K562 (cell line): ENCODE data around the gene SLC35G1. TPM values are rescaled to one million over a fixed set of nuclear protein-coding genes. Genes with fewer than 3 reads are reported as not detected.

Experiments used
- ATAC-seq: fragments of 200-7000 bp; cut with Tn5 transposase; 3 replicates; pipeline ENCODE4 v1.9.1; 2020; ENCODE audit warnings: moderate library complexity
- BruUV-seq: library from RNA; stranded (reverse); fragments of 400-500 nt; replicated peaks from 2 replicates; lab custom pipeline; 2021; lab: Mats Ljungman, UMichigan
- CTCF ChIA-PET: fragments of 300-600 bp; formaldehyde crosslinking; extraction: SDS; loops from one replicate; lab custom pipeline; 2021; ENCODE audit warnings: low intra/inter-chr PET ratio; lab: Yijun Ruan, JAX
- POLR2A ChIA-PET: fragments of 300-600, 350-650 bp; sonication (Branson Sonifier 250); formaldehyde crosslinking; extraction: SDS; loops from one replicate; lab custom pipeline; 2021; ENCODE audit warnings: antibody characterized with exemption, inconsistent platforms; lab: Yijun Ruan, JAX
- DNase-seq, 4 experiments: peaks; one replicate each; pipeline versions ENCODE4 v3.0.0 to v3.0.0-alpha.2; 2011 to 2018; ENCODE audit warnings: low spot score in 3 of 4, mixed read lengths in 3 of 4; ENCODE audit errors: extremely low read depth in 1 of 4
- FAIRE-seq: peaks from 2 replicates; lab custom pipeline; 2011; peaks lifted over from hg19 to GRCh38; lab: Jason Lieb, UNC
- H2AFZ ChIP-seq: 2 replicates; pipeline ENCODE4 v1.6.0; 2011; ENCODE audit warnings: low read depth, low read length, control low read depth, inconsistent platforms
- H3K27ac ChIP-seq: fragments of 200-600 bp; 3 replicates; pipeline ENCODE4 v1.8.0; 2011; ENCODE audit warnings: low read depth, mild to moderate bottlenecking, control low read depth, inconsistent platforms, low read length, moderate library complexity, mixed read lengths; ENCODE audit errors: extremely low read depth
- H3K27me3 ChIP-seq, 2 experiments: fragments of 300-600 bp in 1 of 2; 2 replicates in 1 of 2; 3 replicates in 1 of 2; pipeline versions ENCODE4 v1.6.0 to v1.8.0; 2011; ENCODE audit warnings: inconsistent platforms in 2 of 2, low read length in 2 of 2, mild to moderate bottlenecking in 1 of 2, mixed read lengths in 1 of 2, moderate library complexity in 1 of 2; ENCODE audit not compliant: control insufficient read depth in 2 of 2, insufficient read depth in 2 of 2
- H3K36me3 ChIP-seq: fragments of 300-600 bp; 3 replicates; pipeline ENCODE4 v1.8.0; 2011; ENCODE audit warnings: mild to moderate bottlenecking, low read length, inconsistent platforms; ENCODE audit not compliant: control insufficient read depth, insufficient read depth
- H3K4me1 ChIP-seq, 2 experiments: fragments of 200-600 bp in 1 of 2; replicated peaks in 1 of 2; 2 replicates in 1 of 2; 3 replicates in 1 of 2; pipeline versions ENCODE4 v1.5.1 to v1.8.0; 2011; ENCODE audit warnings: inconsistent platforms in 2 of 2, low read length in 2 of 2, mild to moderate bottlenecking in 1 of 2, mixed read lengths in 1 of 2, moderate library complexity in 1 of 2; ENCODE audit not compliant: control insufficient read depth in 2 of 2, insufficient read depth in 2 of 2
- H3K4me2 ChIP-seq: 2 replicates; pipeline ENCODE4 v1.6.1; 2011; ENCODE audit warnings: low read length, control low read depth, inconsistent platforms, mixed read lengths; ENCODE audit not compliant: insufficient read depth
- H3K4me3 ChIP-seq: fragments of 200-600 bp; sonication (generic), shearing (Covaris generic); 2 replicates; pipeline ENCODE4 v1.5.1; 2016; ENCODE audit warnings: control low read depth, inconsistent platforms
- H3K79me2 ChIP-seq: fragments of 200-600 bp; 3 replicates; pipeline ENCODE4 v1.8.0; 2011; ENCODE audit warnings: low read length, inconsistent platforms; ENCODE audit not compliant: control insufficient read depth, insufficient read depth
- H3K9ac ChIP-seq, 2 experiments: 2 replicates each; pipeline versions ENCODE4 v1.6.0 to v1.6.1; 2011; ENCODE audit warnings: low read depth in 2 of 2, low read length in 2 of 2, control low read depth in 1 of 2, inconsistent platforms in 1 of 2, mild to moderate bottlenecking in 1 of 2, mixed read lengths in 1 of 2; ENCODE audit not compliant: insufficient read depth in 1 of 2
- H3K9me1 ChIP-seq: one replicate; pipeline ENCODE4 v1.6.0; 2011; ENCODE audit warnings: inconsistent platforms, mild to moderate bottlenecking, low read length, moderate library complexity; ENCODE audit not compliant: control insufficient read depth, insufficient read depth
- H3K9me3 ChIP-seq: replicated peaks from 2 replicates; pipeline ENCODE4 v1.5.1; 2011; ENCODE audit warnings: low read depth, low read length, inconsistent platforms; ENCODE audit not compliant: control insufficient read depth, insufficient read depth
- H4K20me1 ChIP-seq: replicated peaks from 2 replicates; pipeline ENCODE4 v1.6.1; 2011; ENCODE audit warnings: low read length, inconsistent platforms, mixed read lengths; ENCODE audit not compliant: control insufficient read depth, insufficient read depth
- ATF4 ChIP-seq: fragments of 450-650 bp; formaldehyde crosslinking; IDR thresholded peaks from 2 replicates; pipeline ENCODE4 v1.4.0; 2022; ENCODE audit warnings: mild to moderate bottlenecking, moderate library complexity
- GMEB1 ChIP-seq: fragments of 250-450 bp; sonication (Bioruptor Pico); IDR thresholded peaks from 2 replicates; pipeline ENCODE4 v1.4.0; 2020; ENCODE audit warnings: mild to moderate bottlenecking
- GTF2A2 ChIP-seq: IDR thresholded peaks from 2 replicates; pipeline ENCODE4 v1.6.1; 2016; ENCODE audit warnings: mild to moderate bottlenecking, missing genetic modification characterization, missing compliant biosample characterization
- NR1H2 ChIP-seq: sonication (generic); formaldehyde crosslinking; IDR thresholded peaks from 2 replicates; pipeline ENCODE4 v1.4.0; 2020; ENCODE audit warnings: mild to moderate bottlenecking, missing genetic modification reagents
- ZNF717 ChIP-seq: fragments of 250-450 bp; sonication (Bioruptor Pico); IDR thresholded peaks from 2 replicates; pipeline ENCODE4 v1.5.0; 2021
- WGBS: fragments of 100-300 bp; shearing (Covaris generic); methylation state at CpG from one replicate; pipeline ENCODE4 v1.1.6; 2016; ENCODE audit warnings: low coverage, mixed read lengths; ENCODE audit not compliant: insufficient coverage; ENCODE audit errors: missing lambda C conversion rate; 5-methylcytosine and 5-hydroxymethylcytosine counted together
- in situ Hi-C: fragments of 300-500 bp; cut with MboI; formaldehyde crosslinking; loops from 4 replicates; pipeline ENCODE4 v1.15.0; 2018; ENCODE audit warnings: inconsistent platforms, mixed read lengths
- intact Hi-C: fragments of 100-400 bp; cut with micrococcal nuclease; formaldehyde crosslinking; loops from 2 replicates; pipeline ENCODE4 v1.14.2; 2022
- polyA plus RNA-seq, 8 experiments: library from polyadenylated mRNA; depleted of rRNA in 4 of 8; stranded (reverse) in 5 of 8; unstranded in 3 of 8; fragments of >200 nt; fragmentation: Nextera tagmentation in 2 of 8; fragmentation: Illumina TruSeq in 1 of 8; extraction: Ambion mirVana in 2 of 8; extraction: Trizol in 1 of 8; gene quantifications; 2 replicates each; pipeline versions ENCODE4 v1.2.1 to v1.2.3, GENCODE V29; 2011 to 2014; ENCODE audit warnings: inconsistent platforms in 1 of 8, missing spikeins in 1 of 8
- total RNA-seq, 7 experiments: library from RNA; depleted of rRNA in 6 of 7; stranded (reverse); fragments of >200 nt in 6 of 7; fragmentation: Illumina TruSeq in 2 of 7; extraction: Trizol in 2 of 7; gene quantifications; 2 replicates each; pipeline versions ENCODE4 v1.2.1 to v1.2.3, GENCODE V29; 2011 to 2021; ENCODE audit warnings: low replicate concordance in 1 of 7

The SLC35G1 gene
- total and polyA plus RNA-seq, 9 of the 15 experiments (the other 6 are each of a cell fraction or from before 2014, with no cell fraction given) = 0.76 to 8.5 (median 4.9) TPM

- DNase-seq = no peak
- H3K4me3 ChIP-seq = no peak overlapping the region
- no peak overlapping the region for H3K4me2 ChIP-seq
- whole genome bisulfite sequencing = 0% methylated on average over 2 of the region's 2 CpGs
- no peak overlapping the region for H3K9ac ChIP-seq
- no peaks in the 10 kb centered on the region for H4K20me1 ChIP-seq
- H3K36me3 ChIP-seq = no peaks in the 10 kb centered on the region
- peaks cover 0 to 10% of the 10 kb centered on the region in 2 experiments; a peak in 2 of 5 replicates for H3K4me1 ChIP-seq
- no peaks in the 10 kb centered on the region for H3K9me1 ChIP-seq
- CTCF ChIA-PET = no interaction called here
- intact Hi-C loops (no loop called here), in situ Hi-C loops (no loop called here)
- no peaks in the 10 kb centered on the region for H3K79me2 ChIP-seq
- H3K27me3 ChIP-seq = no peaks in the 10 kb centered on the region
- no peak overlapping the region for H2AFZ ChIP-seq
- H3K9me3 ChIP-seq = no peaks in the 10 kb centered on the region
- no peak overlapping the region for H3K27ac ChIP-seq
- BruUV-seq = no TSS peak
- POLR2A ChIA-PET = interaction anchor here (0.9 kb wide), 1 partner anchor 20 kb away, joined by 4 read pairs; no protein-coding TSS in a partner anchor
- TF ChIP-seq GMEB1 = no peak
- TF ChIP-seq GTF2A2 (tag) = no peak
- TF ChIP-seq ATF4 (CRISPR knock-in tag) = no peak
- TF ChIP-seq NR1H2 (CRISPR knock-in tag) = no peak
- TF ChIP-seq ZNF717 (CRISPR knock-in tag) = no peak
- FAIRE-seq = no peak
- no peak for ATAC-seq
These were observed 18.8 kb upstream of the SLC35G1 start for GRCh38 chr10:93875032-93875358.
